GM12878 (cell line): ENCODE data around the gene HAP1. TPM values are rescaled to one million over a fixed set of nuclear protein-coding genes. Genes with fewer than 3 reads are reported as not detected.

Source experiments
- ATAC-seq: fragments of 200-7000 bp; cut with Tn5 transposase; 3 replicates; pipeline ENCODE4 v1.9.1; 2020; ENCODE audit warnings: mild to moderate bottlenecking, moderate library complexity
- BruUV-seq: library from RNA; stranded (reverse); fragments of 400-500 nt; replicated peaks from 2 replicates; lab custom pipeline; 2021; lab: Mats Ljungman, UMichigan
- CTCF ChIA-PET: fragments of 300-600 bp; sonication (Branson Sonifier 250); formaldehyde crosslinking; extraction: SDS; loops from one replicate; lab custom pipeline; 2021; ENCODE audit warnings: inconsistent platforms; lab: Yijun Ruan, JAX
- POLR2A ChIA-PET: fragments of 350-600 bp; formaldehyde crosslinking; extraction: SDS; loops from one replicate; lab custom pipeline; 2021; ENCODE audit warnings: inconsistent platforms; lab: Charles Lee
- RAD21 ChIA-PET: fragments of 300-600 bp; sonication (Branson Sonifier 250); formaldehyde crosslinking; loops from one replicate; lab custom pipeline; 2023; ENCODE audit warnings: antibody characterized with exemption; ENCODE audit not compliant: unreplicated experiment; lab: Charles Lee
- SMC1A ChIA-PET: fragments of 300-600 bp; sonication (Branson Sonifier 250); formaldehyde crosslinking; loops from one replicate; lab custom pipeline; 2023; ENCODE audit not compliant: unreplicated experiment, uncharacterized antibody; lab: Charles Lee
- DNase-seq: peaks from one replicate; pipeline ENCODE4 v3.0.0-alpha.2; 2011; ENCODE audit warnings: low read depth, low spot score
- FAIRE-seq: peaks from 3 replicates; lab custom pipeline; 2011; peaks lifted over from hg19 to GRCh38; lab: Jason Lieb, UNC
- H2AFZ ChIP-seq: 2 replicates; pipeline ENCODE4 v1.6.0; 2011; ENCODE audit warnings: low read depth, low read length, control low read depth; ENCODE audit not compliant: control insufficient read depth
- H3K27ac ChIP-seq: 2 replicates; pipeline ENCODE4 v1.5.1; 2011; ENCODE audit warnings: control low read depth; ENCODE audit not compliant: control insufficient read depth, insufficient read depth
- H3K27me3 ChIP-seq, 2 experiments: replicated peaks in 1 of 2; 2 replicates each; pipeline versions ENCODE4 v1.6.0 to v1.6.1; 2011; ENCODE audit warnings: low read length in 1 of 2; ENCODE audit not compliant: control insufficient read depth in 2 of 2, insufficient read depth in 2 of 2
- H3K36me3 ChIP-seq, 2 experiments: 2 replicates each; pipeline ENCODE4 v1.5.1; 2011; ENCODE audit warnings: low read length in 1 of 2; ENCODE audit not compliant: control insufficient read depth in 2 of 2, insufficient read depth in 2 of 2
- H3K4me1 ChIP-seq: 2 replicates; pipeline ENCODE4 v1.6.1; 2011; ENCODE audit warnings: mild to moderate bottlenecking, low read length, moderate library complexity, mixed read lengths; ENCODE audit not compliant: control insufficient read depth, insufficient read depth
- H3K4me2 ChIP-seq: 2 replicates; pipeline ENCODE4 v1.6.0; 2011; ENCODE audit warnings: control low read depth; ENCODE audit not compliant: control insufficient read depth, insufficient read depth
- H3K4me3 ChIP-seq: fragments of 200-600 bp; sonication (generic); 2 replicates; pipeline ENCODE4 v1.5.1; 2016
- H3K79me2 ChIP-seq: 2 replicates; pipeline ENCODE4 v1.6.0; 2011; ENCODE audit warnings: low read length; ENCODE audit not compliant: control insufficient read depth, insufficient read depth
- H3K9ac ChIP-seq: 2 replicates; pipeline ENCODE4 v1.8.0; 2011; ENCODE audit warnings: low read length, control low read depth, mixed read lengths; ENCODE audit not compliant: control insufficient read depth, insufficient read depth
- H3K9me3 ChIP-seq: replicated peaks from 3 replicates; pipeline ENCODE4 v1.5.1; 2011; ENCODE audit warnings: mild to moderate bottlenecking, low read length; ENCODE audit not compliant: control insufficient read depth, insufficient read depth
- H4K20me1 ChIP-seq: 2 replicates; pipeline ENCODE4 v1.6.0; 2011; ENCODE audit not compliant: control insufficient read depth, insufficient read depth
- CEBPB ChIP-seq, 2 experiments: fragments of 150-350 bp in 1 of 2; IDR thresholded peaks; 2 replicates each; pipeline ENCODE4 v1.6.1; 2012 to 2014; ENCODE audit warnings: low read depth in 2 of 2, low read length in 2 of 2, borderline replicate concordance in 1 of 2, inconsistent platforms in 1 of 2
- CHD2 ChIP-seq: IDR thresholded peaks from 2 replicates; pipeline ENCODE4 v1.6.1; 2011; ENCODE audit warnings: low read depth, low read length, improper control_type of control experiment, borderline replicate concordance
- CREM ChIP-seq: IDR thresholded peaks from 2 replicates; pipeline ENCODE4 v1.6.1; 2014; ENCODE audit warnings: antibody characterized with exemption, low read depth
- E4F1 ChIP-seq: fragments of 450-650 bp; IDR thresholded peaks from 2 replicates; pipeline ENCODE4 v1.6.1; 2018; ENCODE audit warnings: borderline replicate concordance, mild to moderate bottlenecking; ENCODE audit not compliant: partially characterized antibody
- ESRRA ChIP-seq: IDR thresholded peaks from 2 replicates; pipeline ENCODE4 v1.6.1; 2012; ENCODE audit warnings: mild to moderate bottlenecking, low read length, improper control_type of control experiment
- HDGF ChIP-seq: fragments of 450-650 bp; IDR thresholded peaks from 2 replicates; pipeline ENCODE4 v1.6.1; 2016; ENCODE audit warnings: antibody characterized with exemption
- JUND ChIP-seq: IDR thresholded peaks from 2 replicates; pipeline ENCODE4 v1.6.1; 2012; ENCODE audit warnings: low read depth, mild to moderate bottlenecking, low read length, improper control_type of control experiment, moderate library complexity
- NFXL1 ChIP-seq: fragments of 450-650 bp; IDR thresholded peaks from 2 replicates; pipeline ENCODE4 v1.6.1; 2017; ENCODE audit warnings: antibody characterized with exemption, mild to moderate bottlenecking, borderline replicate concordance
- RB1 ChIP-seq: fragments of 450-650 bp; formaldehyde crosslinking; IDR thresholded peaks from 2 replicates; pipeline ENCODE4 v1.6.1; 2017; ENCODE audit warnings: mild to moderate bottlenecking, borderline replicate concordance
- RBBP5 ChIP-seq: fragments of 200-600 bp; sonication (generic); conservative IDR thresholded peaks from 2 replicates; pipeline ENCODE4 v1.6.1; 2016
- RELA ChIP-seq: fragments of 450-650 bp; IDR thresholded peaks from 2 replicates; pipeline ENCODE4 v1.8.0; 2014; ENCODE audit warnings: borderline replicate concordance; ENCODE audit not compliant: partially characterized antibody
- TAF1 ChIP-seq: IDR thresholded peaks from 2 replicates; pipeline ENCODE4 v1.6.1; 2011; ENCODE audit warnings: mild to moderate bottlenecking, low read depth, low read length, borderline replicate concordance
- TBL1XR1 ChIP-seq: IDR thresholded peaks from 2 replicates; pipeline ENCODE4 v1.6.1; 2012; ENCODE audit warnings: low read depth, low read length, improper control_type of control experiment
- USF2 ChIP-seq: IDR thresholded peaks from 2 replicates; pipeline ENCODE4 v1.6.1; 2011; ENCODE audit warnings: low read depth, low read length, improper control_type of control experiment, borderline replicate concordance
- WRNIP1 ChIP-seq: IDR thresholded peaks from 2 replicates; pipeline ENCODE4 v1.6.1; 2011; ENCODE audit warnings: low read depth, low read length, improper control_type of control experiment, borderline replicate concordance
- YBX1 ChIP-seq: fragments of 450-650 bp; IDR thresholded peaks from 2 replicates; pipeline ENCODE4 v1.6.1; 2016; ENCODE audit warnings: antibody characterized with exemption
- ZNF592 ChIP-seq: fragments of 450-650 bp; IDR thresholded peaks from 2 replicates; pipeline ENCODE4 v1.6.1; 2017; ENCODE audit warnings: mild to moderate bottlenecking, moderate library complexity
- in situ Hi-C: fragments of 300-500 bp; cut with MboI; formaldehyde crosslinking; loops from 9 replicates; pipeline ENCODE4 v1.14.3; 2018; ENCODE audit warnings: mixed read lengths
- intact Hi-C: fragments of 100-400 bp; cut with micrococcal nuclease; formaldehyde crosslinking; loops from one replicate; pipeline ENCODE4 v1.14.2; 2022; ENCODE audit not compliant: unreplicated experiment
- polyA plus RNA-seq, 11 experiments: library from polyadenylated mRNA; depleted of rRNA in 4 of 11; unstranded in 6 of 11; stranded (reverse) in 5 of 11; fragments of >200 nt; fragmentation: Nextera tagmentation in 4 of 11; fragmentation: Illumina TruSeq in 1 of 11; extraction: Ambion mirVana in 4 of 11; extraction: Trizol in 1 of 11; gene quantifications; 1 replicate in 1 of 11; 2 replicates in 10 of 11; pipeline versions ENCODE4 v1.2.1 to v1.2.3, GENCODE V29; 2011 to 2016; ENCODE audit warnings: inconsistent platforms in 2 of 11, missing spikeins in 2 of 11, low read depth in 1 of 11
- total RNA-seq, 4 experiments: library from RNA; depleted of rRNA in 3 of 4; stranded (reverse); fragments of >200 nt in 3 of 4; fragmentation: Illumina TruSeq in 1 of 4; extraction: Trizol in 1 of 4; gene quantifications; 2 replicates each; pipeline versions ENCODE4 v1.2.1 to v1.2.3, GENCODE V29; 2013 to 2021

HAP1 gene
- total and polyA plus RNA-seq, 10 of the 15 experiments (the other 5 are each of a cell fraction or from before 2014, with no cell fraction given): not detected

DNA sequence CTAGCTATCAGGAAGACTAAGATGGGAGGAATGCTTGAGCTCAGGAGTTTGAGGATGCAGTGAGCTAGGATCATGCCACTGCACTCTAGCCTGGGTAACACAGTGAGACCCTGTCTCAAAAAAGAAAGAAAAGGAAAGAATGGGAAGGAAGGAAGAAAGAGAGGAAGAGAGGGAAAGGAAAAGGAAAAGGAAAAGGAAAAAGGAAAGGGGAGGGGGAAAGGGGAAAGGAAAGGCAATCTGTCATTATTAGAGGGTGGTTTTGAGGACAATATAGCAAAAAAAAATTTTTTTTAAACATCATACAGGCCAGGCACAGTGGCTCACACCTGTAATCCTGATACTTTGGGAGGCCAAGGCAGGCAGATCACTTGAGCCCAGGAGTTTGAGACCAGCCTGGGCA is 31.7 kb upstream of the HAP1 start:
- H3K27me3 ChIP-seq: no peaks in the 10 kb centered on the region; a peak in 1 of 4 replicates
- FAIRE-seq (no peak), ATAC-seq (no peak), DNase-seq (no peak)
- CTCF ChIA-PET: no interaction called here
- in situ Hi-C loops: no loop called here
- intact Hi-C loops: no loop called here
- TF ChIP-seq USF2 (no peak), YBX1 (no peak), JUND (no peak), RELA (no peak), CHD2 (no peak), RB1 (no peak), ESRRA (no peak), NFXL1 (no peak), CREM (no peak), CEBPB (IDR thresholded peaks at IDR 0.05; ENCODE audit: borderline replicate concordance in 1 of 2, low read depth in 2 of 2, low read length in 2 of 2) (no peak), HDGF (no peak), TAF1 (no peak), WRNIP1 (no peak), RBBP5 (no peak), E4F1 (no peak), TBL1XR1 (no peak), ZNF592 (no peak)
- BruUV-seq: no TSS peak
- H2AFZ ChIP-seq: no peak overlapping the region
- no peaks in the 10 kb centered on the region for H3K9me3 ChIP-seq
- POLR2A ChIA-PET: no interaction called here
- no peak overlapping the region for H3K4me3 ChIP-seq
- H3K4me2 ChIP-seq: no peak overlapping the region
- no peaks in the 10 kb centered on the region for H4K20me1 ChIP-seq
- peaks cover 0 to 10% of the 10 kb centered on the region in 2 experiments; a peak in 2 of 4 replicates for H3K36me3 ChIP-seq
- RAD21 ChIA-PET: no interaction called here
- no peaks in the 10 kb centered on the region for H3K4me1 ChIP-seq
- H3K9ac ChIP-seq: no peak overlapping the region
- H3K79me2 ChIP-seq: peaks cover 4% of the 10 kb centered on the region
- H3K27ac ChIP-seq: no peak overlapping the region
- SMC1A ChIA-PET: interaction anchor here (0.7 kb wide), 1 partner anchor 38 kb away, joined by 3 read pairs; no protein-coding TSS in a partner anchor
